NCI-H1092 (cell line): ENCODE measurements around the gene RNF126.

Experiments
- DNase-seq: peaks from one replicate; lab custom pipeline; 2025; lab: John Stamatoyannopoulos, UW

RNF126 gene

DNA sequence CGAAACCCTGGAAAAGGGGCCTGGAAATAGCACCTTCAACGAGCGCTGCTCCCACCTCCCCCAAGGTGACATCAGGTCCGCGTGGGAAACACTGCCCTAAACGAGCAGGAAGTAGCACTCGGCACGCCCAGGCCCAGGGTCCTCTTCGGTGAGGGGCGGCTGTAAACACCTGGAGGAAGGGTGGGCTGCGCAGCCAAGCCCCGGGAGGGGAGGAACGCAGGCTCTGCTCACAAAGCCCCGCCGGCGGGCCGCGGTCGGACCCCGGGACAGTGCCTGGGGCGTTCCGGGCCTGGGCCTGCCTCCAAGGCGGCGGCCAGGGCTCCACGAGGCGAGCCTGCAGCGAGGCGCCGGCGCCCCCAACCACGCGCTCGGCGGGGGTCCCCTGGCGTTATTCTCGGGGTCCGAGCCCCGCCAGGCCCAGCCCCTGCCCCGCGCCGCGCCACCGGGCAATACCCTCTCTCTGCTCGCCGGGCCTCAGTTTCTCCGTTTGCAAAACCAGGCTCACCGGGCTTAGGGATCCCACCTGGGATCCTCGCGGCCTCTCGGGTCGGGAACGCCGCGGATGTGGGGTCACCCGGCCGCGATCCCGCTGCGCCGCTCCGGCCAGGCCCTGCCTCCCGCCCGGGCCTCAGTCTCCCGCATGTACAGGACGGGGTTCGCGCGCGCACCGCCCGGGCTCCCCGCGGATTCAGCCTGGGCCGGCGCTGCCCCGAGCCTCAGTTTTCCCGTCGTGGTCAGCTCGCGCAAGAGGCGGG, 630 bp downstream of the RNF126 start:
- DNase-seq: peak; percentile 12

DNA sequence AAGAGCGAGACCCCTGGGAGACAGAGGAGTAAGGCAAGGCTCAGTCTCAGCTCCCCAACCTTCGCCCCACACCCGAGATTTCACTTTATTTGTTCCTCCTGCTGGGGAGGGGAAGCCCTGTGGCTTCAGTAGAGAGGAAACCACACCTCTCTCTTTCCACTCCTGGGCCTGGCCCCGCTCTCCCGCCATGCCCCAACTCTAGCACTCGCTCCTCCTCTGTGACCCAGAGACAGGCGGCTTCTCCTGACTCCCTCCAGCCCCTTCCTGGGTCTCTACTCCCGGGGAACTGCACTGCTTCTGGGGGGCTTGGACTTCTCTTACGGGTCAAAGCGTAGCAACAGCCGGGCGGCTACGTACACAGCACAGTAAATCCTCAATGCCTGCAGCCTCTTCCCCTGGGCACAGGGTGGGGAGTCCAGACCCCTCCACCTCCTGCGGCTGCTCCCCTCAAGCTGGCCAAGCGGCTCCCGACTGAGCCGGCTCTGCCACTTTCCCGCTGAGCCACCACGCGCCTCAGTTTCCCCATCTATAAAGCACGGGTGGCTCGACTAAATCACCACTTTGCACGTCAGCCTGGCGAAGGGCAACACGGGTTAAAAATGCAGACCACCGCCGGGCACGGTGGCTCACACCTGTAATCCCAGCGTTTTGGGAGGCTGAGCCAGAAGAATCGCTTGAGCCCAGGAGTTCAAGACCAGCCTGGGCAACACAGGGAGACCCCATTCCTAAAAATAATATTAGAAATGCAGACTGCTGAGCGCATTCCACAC, 1.4 kb downstream of the RNF126 start:
- no peak for DNase-seq

DNA sequence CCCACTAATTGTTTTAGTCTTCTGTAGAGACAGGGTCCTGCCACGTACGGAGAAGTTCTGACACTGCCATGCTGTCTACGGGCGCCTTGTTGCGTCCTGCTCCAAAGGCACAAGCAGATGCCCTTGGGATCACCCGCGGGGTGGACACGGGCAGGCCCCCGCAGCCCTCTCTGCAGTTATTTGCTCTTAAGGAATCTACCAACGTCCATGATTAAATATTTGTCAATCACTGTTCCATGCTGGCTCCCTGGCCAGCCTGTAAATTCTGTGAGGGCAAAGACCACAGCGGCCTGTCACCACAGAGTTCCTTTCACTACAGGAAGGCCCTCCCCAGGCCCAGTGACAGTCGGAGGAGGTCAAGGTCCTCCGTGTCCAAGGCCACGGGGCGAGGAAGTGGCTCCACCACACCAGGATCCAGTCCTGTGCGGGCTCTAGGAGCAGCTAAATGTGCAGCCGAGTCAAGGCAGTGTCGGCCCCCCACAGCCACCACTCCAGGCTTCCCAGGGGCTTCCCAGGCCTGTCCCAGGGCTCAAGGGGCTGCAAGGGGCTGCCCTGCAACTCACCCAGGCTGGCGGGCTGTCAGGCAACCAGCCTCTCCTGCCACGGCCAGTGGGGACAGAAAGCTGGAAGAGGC, 2.1 kb downstream of the RNF126 start:
- DNase-seq: no peak

DNA sequence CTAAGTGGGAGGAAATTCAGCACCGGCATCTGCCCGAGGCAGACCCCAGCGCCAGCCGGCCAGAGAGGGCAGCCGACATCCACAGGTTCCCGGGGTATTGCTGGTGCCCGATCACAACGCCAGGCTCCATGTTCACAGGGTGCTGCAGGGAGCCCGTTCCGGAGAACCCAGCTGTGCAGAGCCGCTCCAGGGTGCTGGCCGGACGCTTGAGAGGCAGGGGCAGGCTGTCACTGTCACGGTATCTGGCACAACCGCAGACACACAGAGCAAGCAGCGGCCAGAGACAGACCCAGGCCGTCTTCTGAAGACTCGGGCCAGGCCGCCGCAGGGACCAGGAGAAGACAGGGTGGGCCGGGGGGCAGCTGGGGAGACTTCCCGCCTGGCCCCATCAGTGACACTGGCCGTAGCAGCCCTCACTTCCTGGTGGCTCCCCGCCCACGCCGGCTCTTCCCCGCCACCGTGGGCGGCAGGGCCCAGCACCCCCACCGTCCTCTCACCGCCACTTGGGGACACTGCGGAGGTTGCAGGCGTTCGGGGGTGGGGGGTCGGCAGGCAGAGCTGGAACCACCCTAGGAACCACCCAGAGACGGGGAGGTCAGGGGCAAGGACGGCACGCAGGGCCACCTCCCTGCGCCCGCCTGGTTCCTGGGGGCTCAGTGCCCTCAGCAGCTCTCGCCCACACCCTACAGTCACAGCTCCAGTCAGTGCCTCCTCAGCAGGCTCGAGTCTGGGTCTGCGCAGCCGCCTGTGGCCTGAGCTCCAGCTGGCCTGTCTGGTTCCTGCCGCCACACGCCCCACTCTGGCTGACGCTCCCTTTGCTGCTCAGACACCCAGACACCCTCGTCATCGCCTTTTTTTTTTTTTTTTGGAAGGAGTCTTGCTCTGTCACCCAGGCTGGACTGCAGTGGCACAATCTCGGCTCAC, 3.8 kb downstream of the RNF126 start:
- no peak for DNase-seq

DNA sequence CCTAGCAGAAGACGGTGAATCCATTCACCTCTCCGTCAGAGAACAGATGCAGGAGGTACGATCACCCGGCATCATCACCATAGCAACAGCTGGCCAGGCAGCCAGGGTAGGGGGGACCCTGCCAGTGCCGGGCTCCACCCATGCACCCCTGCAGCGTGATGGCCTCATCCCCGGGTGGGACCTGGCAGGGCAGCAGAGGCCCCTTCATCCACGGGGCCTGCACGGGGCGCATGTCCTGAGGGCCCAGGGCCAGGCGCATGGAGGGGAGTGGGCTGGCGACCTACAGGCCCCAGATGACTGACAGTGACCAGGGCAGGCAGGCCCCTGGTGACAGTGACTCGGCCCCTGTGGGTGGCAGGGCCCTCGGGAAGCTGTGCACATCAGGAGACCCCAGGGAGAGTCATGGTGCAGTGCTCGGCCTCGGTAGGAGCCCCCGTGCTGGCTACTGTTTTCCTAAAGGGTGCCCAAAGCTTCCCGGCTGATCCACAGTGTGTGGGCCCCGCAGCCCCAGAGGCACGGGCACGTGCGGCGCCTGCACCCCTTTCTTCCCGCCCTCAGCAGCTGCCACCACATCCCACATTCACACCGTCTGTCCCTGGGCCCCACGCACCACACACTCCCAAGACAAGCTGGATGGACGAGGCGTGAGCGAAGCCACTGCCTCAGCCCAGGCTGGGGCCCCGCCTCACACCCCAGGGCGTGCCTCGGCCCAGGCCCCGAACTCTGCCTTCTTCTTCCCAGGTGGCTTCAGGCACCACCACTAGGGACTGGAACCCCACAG, 4.8 kb downstream of the RNF126 start:
- no peak for DNase-seq

DNA sequence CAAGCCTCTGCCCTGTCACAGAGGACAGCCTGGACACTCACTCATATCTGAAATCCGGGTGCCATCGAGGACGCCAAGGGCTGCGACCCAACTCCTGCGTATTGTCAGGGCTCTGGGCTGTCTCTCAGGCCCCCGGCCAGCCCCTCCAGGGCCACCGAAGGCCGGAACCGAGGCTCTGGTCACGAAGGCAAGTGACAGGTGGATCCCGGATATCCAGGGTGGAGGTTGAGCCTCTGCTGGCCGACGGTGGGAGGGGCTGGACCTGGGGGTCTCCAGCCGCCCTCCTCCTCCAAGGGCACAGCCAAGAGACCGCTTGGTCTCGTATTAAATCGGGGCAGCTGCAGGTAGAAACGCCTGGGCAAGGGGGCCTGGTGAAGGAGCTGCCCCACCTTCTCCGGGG, 5.4 kb downstream of the RNF126 start:
- DNase-seq: no peak

DNA sequence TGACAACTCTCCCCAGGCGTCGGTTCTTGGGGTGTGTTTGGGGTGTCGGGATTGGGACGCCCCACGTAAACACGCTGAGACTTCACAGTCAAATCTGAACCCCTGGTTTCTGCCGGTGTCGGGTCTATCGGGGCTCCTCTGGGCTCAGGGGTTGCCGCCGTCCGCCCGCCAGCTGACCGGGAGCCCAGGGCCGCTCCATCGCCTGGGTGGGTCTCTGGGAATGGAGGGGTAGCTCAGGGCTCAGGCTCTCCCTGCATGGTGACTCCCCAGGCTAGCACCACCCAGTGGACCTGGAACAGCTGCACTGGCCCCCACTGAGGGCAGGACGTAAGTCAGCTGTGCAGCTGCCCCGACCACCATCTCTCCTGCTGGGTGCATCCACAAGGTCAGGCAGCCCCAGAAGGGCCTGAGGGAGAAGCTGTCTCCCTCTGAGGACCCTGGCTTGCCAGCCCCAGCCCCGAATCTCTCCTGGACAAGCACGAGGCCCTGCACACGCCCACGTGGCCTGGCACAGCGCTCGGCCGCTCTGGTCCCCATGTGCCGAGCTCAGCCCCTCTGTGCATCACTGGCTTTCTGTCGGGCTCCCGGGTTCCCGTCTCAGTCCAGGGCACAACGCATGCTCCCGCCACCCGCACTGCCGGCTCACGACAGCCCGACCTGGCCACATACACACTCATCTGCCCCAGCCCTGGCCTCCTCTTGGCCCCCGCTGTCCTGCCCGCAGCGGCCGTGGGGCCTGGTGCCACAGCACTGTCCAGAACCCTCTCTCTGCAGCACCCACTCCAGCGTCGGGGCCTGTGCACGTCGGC, 6.1 kb downstream of the RNF126 start:
- DNase-seq: no peak

DNA sequence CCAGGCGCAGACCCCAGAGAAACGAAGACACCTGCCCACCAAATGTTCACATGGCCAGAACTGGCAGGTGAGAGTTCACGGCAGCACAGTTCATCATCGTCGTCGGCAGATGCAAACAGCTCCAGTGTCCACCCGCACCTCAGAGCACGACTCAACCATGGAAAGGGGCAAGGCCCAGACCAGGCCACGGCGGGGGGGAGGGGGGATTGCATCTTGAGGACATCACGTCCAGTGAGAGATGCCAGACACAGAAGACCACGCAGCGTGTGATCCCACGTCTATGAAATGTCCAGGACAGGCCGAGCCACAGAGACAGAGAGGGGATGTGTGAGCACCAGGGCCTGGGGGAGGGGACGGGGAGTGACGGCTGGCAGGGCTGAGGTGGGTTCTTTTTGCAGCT, 7.3 kb downstream of the RNF126 start:
- no peak for DNase-seq

DNA sequence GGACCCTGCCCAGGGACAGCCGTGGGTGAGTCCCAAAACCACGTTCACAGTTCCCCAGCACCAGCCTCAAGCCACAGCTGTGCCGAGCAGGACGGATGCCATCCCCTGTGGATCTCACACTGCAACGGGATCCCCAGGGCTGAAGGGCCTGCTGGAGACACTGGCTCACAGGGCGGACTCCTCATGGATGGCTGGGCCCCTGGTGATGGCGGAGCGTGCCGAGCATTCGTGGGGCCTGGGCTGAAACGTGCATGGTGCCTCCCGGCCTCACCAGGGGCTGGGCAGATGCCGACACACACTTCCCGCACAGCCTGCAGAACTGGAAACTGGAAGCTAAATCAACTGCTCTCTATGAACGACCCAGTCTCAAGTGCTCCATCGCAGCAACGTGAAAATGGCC, 9.6 kb downstream of the RNF126 start:
- DNase-seq: no peak

DNA sequence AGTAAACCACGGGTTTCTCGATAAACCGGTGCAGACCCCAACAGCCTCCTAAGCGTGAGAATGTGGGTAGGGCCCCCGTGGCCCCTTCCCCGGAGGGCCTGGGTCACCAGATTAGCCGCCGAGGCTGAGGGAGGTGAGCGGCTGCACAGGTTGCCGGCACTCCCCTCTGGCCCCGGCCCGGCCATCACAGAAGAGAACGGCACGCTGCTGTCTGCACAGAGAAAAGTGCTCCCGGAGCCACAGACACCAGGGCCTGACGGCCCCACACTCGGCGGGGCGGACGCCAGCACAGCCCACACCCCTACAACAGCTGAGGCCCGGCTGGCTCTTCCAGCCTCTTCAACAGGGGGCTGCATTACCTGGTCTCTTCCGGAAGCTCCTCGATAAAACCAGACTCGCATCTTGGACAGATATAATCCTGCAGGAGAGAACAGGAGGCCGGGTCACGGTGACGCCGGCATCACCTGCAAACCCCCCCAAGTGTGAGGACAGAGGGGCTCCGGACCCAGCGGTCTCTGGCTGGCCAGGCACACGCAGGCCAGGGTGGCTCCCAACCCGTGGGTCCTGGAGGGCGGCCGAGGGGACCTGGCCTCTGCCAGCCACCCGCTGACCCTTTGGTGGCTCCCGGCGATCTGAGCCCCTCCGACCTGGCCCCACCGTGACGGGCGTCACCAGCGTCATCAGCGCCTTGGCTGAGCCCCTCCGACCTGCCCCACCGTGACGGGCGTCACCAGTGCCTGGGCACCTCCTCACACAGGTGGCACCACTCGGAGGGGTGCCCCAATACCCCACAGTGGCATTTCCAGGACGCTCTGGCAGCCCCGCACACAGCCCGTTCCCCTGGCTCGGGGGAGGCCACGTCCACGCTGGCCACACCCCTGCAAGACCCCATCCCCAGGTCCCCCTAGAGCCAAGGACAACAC, 10.3 kb downstream of the RNF126 start:
- DNase-seq: no peak

DNA sequence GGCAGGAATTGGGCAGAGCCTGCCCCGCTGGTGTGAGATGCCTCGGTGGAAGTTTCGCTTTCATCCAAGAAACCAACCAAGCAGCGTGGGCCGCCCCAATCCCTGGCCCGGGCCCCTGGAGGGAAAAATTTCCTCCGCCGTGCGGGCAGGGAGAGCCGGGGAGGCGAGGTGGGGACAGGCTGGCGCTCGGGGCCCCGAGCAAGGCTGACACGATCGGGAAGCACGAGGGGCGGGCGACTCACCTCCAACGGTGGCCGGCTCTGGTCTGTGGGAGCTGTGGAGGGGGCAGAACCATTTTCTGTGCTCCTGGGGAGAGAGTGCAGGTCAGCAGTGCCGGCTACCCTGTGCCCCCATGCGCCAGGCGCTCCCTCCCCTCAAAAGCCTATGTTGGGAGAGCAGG, 11.0 kb downstream of the RNF126 start:
- DNase-seq: no peak

DNA sequence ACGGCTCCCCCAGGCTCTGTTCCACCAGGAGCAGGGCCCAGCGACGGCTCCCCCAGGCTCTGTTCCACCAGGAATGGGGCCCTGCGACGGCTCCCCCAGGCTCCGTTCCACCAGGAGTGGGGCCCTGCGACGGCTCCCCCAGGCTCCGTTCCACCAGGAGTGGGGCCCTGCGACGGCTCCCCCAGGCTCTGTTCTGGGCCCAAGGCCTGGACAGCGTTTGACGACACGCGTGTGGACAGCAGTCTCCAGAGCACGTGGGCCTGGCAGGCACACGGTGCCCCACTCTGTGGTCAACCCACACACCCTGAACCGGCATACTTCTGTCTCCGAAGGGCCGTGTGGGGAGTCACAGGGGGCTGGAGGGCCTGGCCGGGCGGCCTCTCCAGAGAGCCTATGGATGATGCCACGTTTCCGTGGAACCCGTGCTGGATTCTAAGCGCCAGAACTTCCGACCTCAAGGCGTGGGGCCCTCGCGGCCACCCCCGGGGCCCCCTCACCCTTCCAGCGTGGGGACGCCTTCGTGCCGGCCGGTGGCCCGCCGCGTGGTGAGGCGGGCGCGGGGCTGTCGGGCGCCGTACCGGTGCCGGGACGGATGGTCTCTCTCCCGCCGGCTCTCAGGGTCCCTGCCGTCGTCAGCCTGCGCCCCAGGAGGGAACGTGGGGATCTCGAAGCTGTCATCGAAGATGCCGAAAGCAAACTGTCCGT, 11.7 kb downstream of the RNF126 start:
- no peak for DNase-seq

DNA sequence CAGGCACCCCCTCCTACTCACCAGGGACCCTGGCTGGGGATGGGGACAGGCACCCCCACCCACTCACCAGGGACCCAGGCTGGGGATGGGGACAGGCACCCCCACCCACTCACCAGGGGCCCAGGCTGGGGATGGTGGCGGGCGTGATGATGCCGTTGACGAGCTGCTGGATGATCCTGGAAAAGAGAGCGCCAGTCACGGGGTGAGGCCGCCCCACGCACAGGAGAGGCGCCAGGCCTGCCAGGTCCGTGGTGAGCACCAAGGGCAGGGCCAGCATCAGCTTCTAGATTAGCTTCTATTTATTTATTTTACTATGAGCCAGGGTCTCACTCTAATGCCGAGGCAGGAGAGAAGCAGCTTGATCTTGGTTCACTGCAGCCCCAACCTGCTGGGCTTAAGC, 12.9 kb downstream of the RNF126 start:
- no peak for DNase-seq

DNA sequence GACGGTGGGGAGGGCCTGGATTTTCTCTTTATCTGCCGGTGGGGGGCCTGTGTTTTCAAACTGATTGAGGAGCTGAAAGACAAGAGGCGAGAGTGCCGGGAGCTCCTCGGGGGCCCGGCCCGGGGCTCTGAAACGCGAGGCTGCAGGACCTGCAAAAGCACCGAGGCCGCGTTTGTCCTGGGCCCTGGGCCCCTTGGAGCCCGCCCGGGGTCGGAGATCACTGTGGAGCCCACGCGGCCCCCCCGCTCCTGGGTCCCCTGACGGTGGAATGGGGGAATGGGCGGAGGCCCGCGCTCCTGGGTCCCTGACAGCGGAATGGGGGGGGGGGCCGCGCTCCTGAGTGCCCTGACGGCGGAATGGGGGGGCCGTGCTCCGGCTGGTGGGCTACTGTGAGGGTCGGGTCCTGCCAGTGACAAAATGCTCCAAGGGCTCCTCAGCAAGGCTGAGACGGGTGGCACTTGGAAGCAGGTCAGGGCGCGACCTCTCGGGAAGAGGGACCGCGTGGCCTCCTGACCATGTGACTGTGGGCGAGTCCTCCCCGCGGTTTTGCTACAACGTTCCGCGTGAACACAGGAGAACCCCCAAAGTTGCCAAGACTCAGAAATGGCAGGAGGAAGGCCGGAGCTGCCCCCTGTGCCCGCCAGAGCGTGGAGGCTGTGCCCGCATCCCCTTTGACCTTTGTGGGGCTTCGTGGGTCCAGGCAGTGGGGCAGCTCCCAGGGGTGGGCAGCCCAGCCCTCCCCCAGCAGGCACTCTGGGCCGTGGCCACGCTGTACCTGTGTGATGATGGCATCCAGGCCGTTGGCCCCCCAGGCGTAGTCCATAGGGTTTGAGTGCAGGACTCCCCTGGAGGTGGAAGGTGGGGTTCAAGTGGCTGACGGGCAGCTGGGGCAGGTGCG, 13.9 kb downstream of the RNF126 start:
- DNase-seq: no peak

DNA sequence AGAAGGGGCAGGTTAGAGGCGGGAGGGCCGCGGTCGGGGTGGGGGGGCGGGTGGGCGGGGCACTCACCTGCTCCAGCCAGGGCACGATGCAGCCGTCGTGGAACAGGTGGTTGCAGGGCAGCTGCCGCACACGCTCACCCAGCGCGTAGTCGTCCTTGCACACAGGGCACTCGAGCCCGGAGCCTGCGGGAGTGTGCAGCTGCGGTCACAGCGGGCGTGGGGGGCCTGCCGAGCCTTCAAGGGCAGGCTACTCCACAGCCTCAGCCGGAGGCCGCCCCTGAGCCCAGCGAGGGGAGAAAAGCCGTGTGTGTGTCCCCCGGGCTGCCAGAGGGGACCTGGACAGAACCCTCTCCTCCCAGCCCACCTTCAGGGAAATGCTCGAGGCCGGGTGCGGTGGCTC, 14.7 kb downstream of the RNF126 start:
- DNase-seq: no peak

DNA sequence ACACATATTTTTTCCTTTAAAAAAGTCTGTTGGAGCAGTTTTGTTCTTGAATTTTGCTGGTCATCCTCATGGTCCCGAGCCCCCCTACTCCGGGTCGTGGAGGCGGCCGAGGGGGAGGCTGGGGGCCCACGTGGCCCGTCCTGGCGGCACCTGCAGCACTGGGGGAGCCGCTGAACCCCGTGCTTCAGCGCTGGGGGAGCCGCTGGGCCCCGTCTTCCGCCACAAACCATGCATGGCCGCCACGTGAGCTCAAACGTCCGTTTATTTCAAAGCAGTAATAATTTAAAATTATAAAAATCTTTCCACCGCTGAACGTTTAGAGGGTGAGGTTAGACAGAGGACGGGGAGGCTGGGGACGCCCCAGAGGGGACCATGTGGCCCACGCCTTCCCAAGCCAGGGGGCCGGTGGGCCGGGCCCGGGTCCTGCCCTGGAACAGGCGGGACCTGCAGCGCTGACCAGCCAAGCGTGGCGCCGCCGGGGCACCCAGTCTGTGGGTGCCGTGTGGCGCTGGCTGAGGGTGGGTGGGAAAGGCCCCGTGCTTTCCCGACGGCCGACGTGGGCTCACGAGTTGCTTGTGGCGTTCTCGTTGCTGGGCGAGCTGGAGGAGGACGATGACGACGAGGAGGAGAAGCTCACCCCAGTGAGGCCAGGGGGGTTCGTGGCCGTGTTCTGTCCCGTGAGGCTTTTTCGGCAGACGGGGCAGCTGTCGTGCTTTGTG, 15.3 kb downstream of the RNF126 start:
- DNase-seq: no peak
